Caco-2 (cell line): ENCODE results near the gene DLEC1. TPM values are rescaled to one million over a fixed set of nuclear protein-coding genes. Genes with fewer than 3 reads are reported as not detected.
"Not testable (repeated sequence)": the region's sequence is repeated elsewhere in the genome, so short reads cannot be mapped to it uniquely, and the experiment has no call there.

Experiments used
- BruUV-seq: library from RNA; stranded (reverse); fragments of 400-500 nt; replicated peaks from 2 replicates; lab custom pipeline; 2021; lab: Mats Ljungman, UMichigan
- CTCF ChIA-PET: fragments of 300-600 bp; sonication (Branson Sonifier 250); formaldehyde crosslinking; loops from one replicate; lab custom pipeline; 2022; ENCODE audit warnings: antibody characterized with exemption; lab: Charles Lee
- POLR2A ChIA-PET: fragments of 300-600 bp; sonication (Branson Sonifier 250); formaldehyde crosslinking; loops from one replicate; lab custom pipeline; 2022; ENCODE audit warnings: antibody characterized with exemption; lab: Charles Lee
- DNase-seq, 2 experiments: peaks; one replicate each; pipeline versions ENCODE4 v3.0.0 to v3.0.0-alpha.2; 2020 to 2022
- H3K27me3 ChIP-seq: replicated peaks from 2 replicates; pipeline ENCODE4 v1.6.0; 2011; ENCODE audit warnings: low read length; ENCODE audit not compliant: control insufficient read depth, insufficient read depth
- H3K36me3 ChIP-seq: 2 replicates; pipeline ENCODE4 v1.5.1; 2011; ENCODE audit warnings: low read length; ENCODE audit not compliant: control insufficient read depth, insufficient read depth
- H3K4me1 ChIP-seq: fragments of 250-450 bp; sonication (Bioruptor Pico); 2 replicates; pipeline ENCODE4 v1.5.1; 2020; ENCODE audit warnings: mild to moderate bottlenecking
- H3K4me3 ChIP-seq: 2 replicates; pipeline ENCODE4 v1.5.1; 2011; ENCODE audit warnings: low read depth, mild to moderate bottlenecking, control low read depth, low read length
- H3K9me3 ChIP-seq: fragments of 250-450 bp; sonication (Bioruptor Pico); 2 replicates; pipeline ENCODE4 v1.5.1; 2020; ENCODE audit warnings: mild to moderate bottlenecking, moderate library complexity
- H3K27ac Mint-ChIP-seq: one replicate; pipeline ENCODE4 v1.8.0; 2022; ENCODE audit warnings: mixed read lengths; ENCODE audit not compliant: unreplicated experiment
- H3K27me3 Mint-ChIP-seq: one replicate; pipeline ENCODE4 v1.8.0; 2022; ENCODE audit warnings: mixed read lengths; ENCODE audit not compliant: insufficient read depth, unreplicated experiment
- H3K36me3 Mint-ChIP-seq: one replicate; pipeline ENCODE4 v1.8.0; 2022; ENCODE audit warnings: mild to moderate bottlenecking, mixed read lengths; ENCODE audit not compliant: insufficient read depth, unreplicated experiment
- H3K4me1 Mint-ChIP-seq: one replicate; pipeline ENCODE4 v1.8.0; 2022; ENCODE audit warnings: low read depth, mixed read lengths; ENCODE audit not compliant: unreplicated experiment
- H3K4me3 Mint-ChIP-seq: one replicate; pipeline ENCODE4 v1.8.0; 2022; ENCODE audit warnings: mild to moderate bottlenecking, moderate library complexity, mixed read lengths; ENCODE audit not compliant: unreplicated experiment
- H3K9me3 Mint-ChIP-seq: one replicate; pipeline ENCODE4 v1.8.0; 2022; ENCODE audit warnings: mixed read lengths; ENCODE audit not compliant: unreplicated experiment
- intact Hi-C: fragments of 100-400 bp; cut with micrococcal nuclease; formaldehyde crosslinking; loops from one replicate; pipeline ENCODE4 v1.10.0; 2022; ENCODE audit not compliant: unreplicated experiment
- total RNA-seq: library from RNA; stranded (reverse); gene quantifications from 2 replicates; pipeline ENCODE4 v1.2.3, GENCODE V29; 2022
- TF ChIP-seq, protein P1 (sequence below), 2 experiments: fragments of 200-600 bp in 1 of 2; IDR thresholded peaks; 1 replicate in 1 of 2; 2 replicates in 1 of 2; pipeline versions ENCODE4 v1.5.1 to v1.8.0; 2011 to 2022; ENCODE audit warnings: antibody characterized with exemption in 1 of 2, control low read depth in 1 of 2, inconsistent platforms in 1 of 2, low read depth in 1 of 2, low read length in 1 of 2, mild to moderate bottlenecking in 1 of 2, moderate library complexity in 1 of 2; ENCODE audit not compliant: insufficient read depth in 1 of 2, severe bottlenecking in 1 of 2, unreplicated experiment in 1 of 2

Gene DLEC1
- total RNA-seq, 1 experiment from 2014 or later: 0.11 TPM

DNA sequence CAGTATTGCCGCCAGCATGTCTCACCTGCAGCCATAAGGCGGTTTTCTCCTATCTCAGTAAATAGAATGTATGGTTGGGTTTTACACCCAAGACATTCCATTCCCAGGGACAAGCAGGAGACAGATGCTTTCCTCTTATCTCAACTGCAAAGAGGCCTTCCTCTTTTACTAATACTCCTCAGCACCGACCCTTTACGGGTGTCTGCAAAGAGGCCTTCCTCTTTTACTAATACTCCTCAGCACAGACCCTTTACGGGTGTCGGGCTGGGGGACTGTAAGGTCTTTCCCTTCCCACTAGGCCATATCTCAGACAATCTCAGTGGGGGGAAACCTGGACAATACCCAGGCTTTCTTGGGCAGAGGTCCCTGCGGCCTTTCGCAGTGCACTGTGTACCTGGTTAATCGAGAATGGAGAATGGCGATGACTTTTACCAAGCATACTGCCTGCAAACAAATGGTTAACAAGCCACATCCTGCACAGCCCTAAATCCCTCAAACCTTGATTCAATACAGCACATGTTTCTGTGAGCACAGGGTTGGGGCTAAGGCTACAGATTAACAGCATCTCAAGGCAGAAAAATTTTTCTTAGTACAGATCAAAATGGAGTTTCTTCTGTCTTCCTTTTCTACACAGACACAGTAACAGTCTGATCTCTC is 96.7 kb downstream of the DLEC1 start:
- not testable (repeated sequence) for DNase-seq, H3K9me3 Mint-ChIP-seq, H3K9me3 ChIP-seq, H3K27me3 Mint-ChIP-seq, H3K27me3 ChIP-seq, H3K36me3 ChIP-seq, BruUV-seq
- Histone ChIP-seq H3K4me3 (peak overlapping the region; percentile 91), H3K4me1 (peaks cover 56% of the 10 kb centered on the region)
- Mint-ChIP-seq H3K27ac (peak overlapping the region; percentile 82), H3K4me3 (peak overlapping the region; percentile 95), H3K4me1 (peaks cover 30% of the 10 kb centered on the region), H3K36me3 (peaks cover 56% of the 10 kb centered on the region)
- ChIA-PET CTCF (interaction anchor here (2.4 kb wide), 1 partner anchor 29 kb away, joined by 16 read pairs; the partner anchor contains the start of gene OXSR1), POLR2A (interaction anchor here (2.7 kb wide), 1 partner anchor 29 kb away, joined by 73 read pairs; the partner anchor contains the start of gene OXSR1)
- intact Hi-C loops: loop anchor here (5.0 to 10.0 kb wide), 2 partner anchors 102 to 319 kb away; partner anchors contain the start of gene ACVR2B

DNA sequence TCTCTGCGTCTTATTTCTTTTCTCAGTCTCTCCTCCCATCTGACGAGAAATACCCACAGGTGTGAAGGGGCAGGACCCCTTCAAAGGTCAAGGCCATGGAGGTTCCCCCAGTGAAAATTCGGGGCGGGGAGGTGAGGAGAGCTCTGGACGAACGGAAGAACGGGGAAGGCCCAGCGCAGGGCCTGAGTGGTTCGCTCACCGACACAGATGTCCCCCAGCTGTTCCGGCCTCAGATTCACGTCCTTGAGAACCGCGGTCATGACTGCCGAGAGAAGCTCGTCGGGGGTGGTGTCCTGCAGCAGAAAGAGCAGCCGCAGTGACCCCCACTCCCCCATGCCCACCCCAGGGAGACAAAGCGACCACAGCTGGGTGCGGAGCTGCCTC is 97.4 kb downstream of the DLEC1 start:
- no peaks in the 10 kb centered on the region for H3K27me3 ChIP-seq
- intact Hi-C loops: loop anchor here (5.0 to 10.0 kb wide), 2 partner anchors 101 to 318 kb away; partner anchors contain the start of gene ACVR2B
- H3K9me3 ChIP-seq: no peaks in the 10 kb centered on the region
- POLR2A ChIA-PET: interaction anchor here (0.5 to 2.7 kb wide), 5 partner anchors 20 to 132 kb away, joined by 3 to 73 read pairs (median 4); partner anchors contain the start of gene OXSR1
- Mint-ChIP-seq H3K4me1 (peaks cover 30% of the 10 kb centered on the region), H3K36me3 (peaks cover 50% of the 10 kb centered on the region), H3K27ac (peak overlapping the region; percentile 82), H3K27me3 (no peaks in the 10 kb centered on the region), H3K9me3 (no peaks in the 10 kb centered on the region), H3K4me3 (peak overlapping the region; percentile 95)
- no peak for DNase-seq
- H3K36me3 ChIP-seq: peaks cover 7% of the 10 kb centered on the region
- BruUV-seq: TSS peak; percentile 36
- TF ChIP-seq, protein P1, sequence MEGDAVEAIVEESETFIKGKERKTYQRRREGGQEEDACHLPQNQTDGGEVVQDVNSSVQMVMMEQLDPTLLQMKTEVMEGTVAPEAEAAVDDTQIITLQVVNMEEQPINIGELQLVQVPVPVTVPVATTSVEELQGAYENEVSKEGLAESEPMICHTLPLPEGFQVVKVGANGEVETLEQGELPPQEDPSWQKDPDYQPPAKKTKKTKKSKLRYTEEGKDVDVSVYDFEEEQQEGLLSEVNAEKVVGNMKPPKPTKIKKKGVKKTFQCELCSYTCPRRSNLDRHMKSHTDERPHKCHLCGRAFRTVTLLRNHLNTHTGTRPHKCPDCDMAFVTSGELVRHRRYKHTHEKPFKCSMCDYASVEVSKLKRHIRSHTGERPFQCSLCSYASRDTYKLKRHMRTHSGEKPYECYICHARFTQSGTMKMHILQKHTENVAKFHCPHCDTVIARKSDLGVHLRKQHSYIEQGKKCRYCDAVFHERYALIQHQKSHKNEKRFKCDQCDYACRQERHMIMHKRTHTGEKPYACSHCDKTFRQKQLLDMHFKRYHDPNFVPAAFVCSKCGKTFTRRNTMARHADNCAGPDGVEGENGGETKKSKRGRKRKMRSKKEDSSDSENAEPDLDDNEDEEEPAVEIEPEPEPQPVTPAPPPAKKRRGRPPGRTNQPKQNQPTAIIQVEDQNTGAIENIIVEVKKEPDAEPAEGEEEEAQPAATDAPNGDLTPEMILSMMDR (IDR thresholded peaks at IDR 0.05; ENCODE audit: insufficient read depth in 1 of 2, low read depth in 1 of 2, low read length in 1 of 2, severe bottlenecking in 1 of 2, unreplicated experiment in 1 of 2): no peak
- CTCF ChIA-PET: interaction anchor here (0.5 to 2.4 kb wide), 4 partner anchors 16 to 143 kb away, joined by 3 to 16 read pairs (median 4); partner anchors contain the start of gene OXSR1
- peaks cover 50% of the 10 kb centered on the region for H3K4me1 ChIP-seq
- peak overlapping the region; percentile 91 for H3K4me3 ChIP-seq

DNA sequence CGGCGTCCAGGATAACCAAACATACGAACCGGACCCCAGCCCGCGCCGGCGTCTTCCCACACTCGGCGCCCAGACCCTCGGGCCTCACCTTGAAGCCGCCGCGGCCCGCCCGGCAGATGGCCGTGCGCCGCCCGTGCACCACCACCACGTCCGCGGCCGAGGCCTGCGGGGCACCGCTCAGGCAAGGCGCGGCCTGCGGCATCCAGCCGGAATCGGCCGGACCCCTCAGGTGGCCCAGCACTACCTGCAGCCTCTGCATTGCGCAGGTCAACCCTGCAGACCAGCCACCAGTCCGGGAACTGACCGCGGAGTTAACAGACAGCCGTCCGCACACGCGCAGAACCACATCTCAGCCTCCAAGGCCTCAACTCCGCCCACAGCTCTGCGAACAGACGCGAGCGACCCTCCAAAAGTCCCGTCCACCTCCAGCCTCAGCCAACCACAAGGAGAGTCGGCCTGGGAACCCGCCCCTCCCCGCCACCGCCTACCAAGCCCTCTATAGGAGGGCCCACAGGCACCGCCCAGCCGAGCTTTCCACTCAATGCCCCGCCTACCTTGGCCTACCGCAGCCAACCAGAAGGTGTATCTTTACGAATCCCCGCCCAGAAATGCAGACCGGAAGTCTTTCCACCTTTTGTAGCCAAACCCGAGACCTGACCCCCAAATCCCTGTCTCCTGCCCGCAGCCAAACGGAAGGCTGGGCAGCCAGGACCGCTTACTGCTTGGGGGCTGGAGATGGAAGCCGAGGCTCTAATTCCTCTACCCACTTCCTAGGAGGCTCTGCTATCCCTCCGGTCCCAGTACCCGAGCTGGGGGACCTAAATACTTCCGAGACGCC is 98.0 kb downstream of the DLEC1 start, which contains the start of gene ACAA1:
Gene ACAA1, minus strand, starts transcription at position 351 of the 838 bp plus-strand sequence. Its CDS starts 92 bp downstream, at position 259.
- TF ChIP-seq, protein P1 (IDR thresholded peaks at IDR 0.05; ENCODE audit: insufficient read depth in 1 of 2, low read depth in 1 of 2, low read length in 1 of 2, severe bottlenecking in 1 of 2, unreplicated experiment in 1 of 2): no peak
- ChIA-PET POLR2A (interaction anchor here (0.5 to 2.7 kb wide), 11 partner anchors 10 to 319 kb away, joined by 3 to 73 read pairs (median 3); partner anchors contain the start of genes DLEC1 and OXSR1), CTCF (interaction anchor here (0.5 to 2.4 kb wide), 9 partner anchors 17 to 319 kb away, joined by 3 to 16 read pairs (median 3); partner anchors contain the start of genes OXSR1 and XYLB)
- Mint-ChIP-seq H3K9me3 (no peaks in the 10 kb centered on the region), H3K27me3 (no peaks in the 10 kb centered on the region), H3K4me3 (peak within 1 kb of the TSS; percentile 95), H3K4me1 (peaks cover 30% of the 10 kb centered on the region), H3K27ac (peak within 1 kb of the TSS; percentile 82), H3K36me3 (peaks cover 44% of the 10 kb centered on the region)
- intact Hi-C loops: loop anchor here (1.0 to 10.0 kb wide), 5 partner anchors 19 to 318 kb away; partner anchors contain the start of genes ACVR2B, OXSR1 and XYLB
- H3K9me3 ChIP-seq: no peaks in the 10 kb centered on the region
- no peaks in the 10 kb centered on the region for H3K27me3 ChIP-seq
- peak within 1 kb of the TSS; percentile 91 for H3K4me3 ChIP-seq
- H3K4me1 ChIP-seq: peaks cover 44% of the 10 kb centered on the region
- BruUV-seq: no TSS peak
- peaks cover 4% of the 10 kb centered on the region for H3K36me3 ChIP-seq
- peak; percentile 99 for DNase-seq
